RKO (cell line): ENCODE results near the gene SRGAP2C.
"Not testable (repeated sequence)": the region's sequence is repeated elsewhere in the genome, so short reads cannot be mapped to it uniquely, and the experiment has no call there.

Experiments
- DNase-seq: peaks from one replicate; pipeline ENCODE4 v3.0.0-alpha.2; 2016; ENCODE audit warnings: low spot score

The SRGAP2C gene

GRCh38 chr1:121227544-121228330, 43.0 kb downstream of the SRGAP2C start:
- not testable (repeated sequence) for DNase-seq

GRCh38 chr1:121230636-121231035, 45.9 kb downstream of the SRGAP2C start:
- not testable (repeated sequence) for DNase-seq

- DNase-seq = not testable (repeated sequence)
These were observed 47.8 kb downstream of the SRGAP2C start for GRCh38 chr1:121232445-121233125.

GRCh38 chr1:121234090-121234759, 49.5 kb downstream of the SRGAP2C start:
- DNase-seq = not testable (repeated sequence)

- DNase-seq = not testable (repeated sequence)
These were observed 53.6 kb downstream of the SRGAP2C start for GRCh38 chr1:121238384-121238783.

- not testable (repeated sequence) for DNase-seq
These were observed 59.1 kb downstream of the SRGAP2C start for GRCh38 chr1:121243913-121244312.

- DNase-seq = not testable (repeated sequence)
These were observed 61.6 kb downstream of the SRGAP2C start for GRCh38 chr1:121246399-121246798.

GRCh38 chr1:121252656-121253055, 67.9 kb downstream of the SRGAP2C start:
- DNase-seq = not testable (repeated sequence)

GRCh38 chr1:121254618-121255017, 69.8 kb downstream of the SRGAP2C start:
- DNase-seq = not testable (repeated sequence)

GRCh38 chr1:121257632-121258031, 72.9 kb downstream of the SRGAP2C start:
- not testable (repeated sequence) for DNase-seq

- DNase-seq = not testable (repeated sequence)
These were observed 73.4 kb downstream of the SRGAP2C start for GRCh38 chr1:121258134-121258533.

GRCh38 chr1:121260205-121260604, 75.4 kb downstream of the SRGAP2C start:
- DNase-seq = not testable (repeated sequence)

GRCh38 chr1:121262163-121262562, 77.4 kb downstream of the SRGAP2C start:
- not testable (repeated sequence) for DNase-seq

GRCh38 chr1:121263789-121264244, 79.0 kb downstream of the SRGAP2C start:
- DNase-seq = peak; percentile 2

- not testable (repeated sequence) for DNase-seq
These were observed 82.3 kb downstream of the SRGAP2C start for GRCh38 chr1:121267072-121267471.

GRCh38 chr1:121269309-121269708, 84.5 kb downstream of the SRGAP2C start:
- not testable (repeated sequence) for DNase-seq

- DNase-seq = not testable (repeated sequence)
These were observed 85.2 kb downstream of the SRGAP2C start for GRCh38 chr1:121269973-121270372.

GRCh38 chr1:121271143-121271715, 86.5 kb downstream of the SRGAP2C start:
- DNase-seq = not testable (repeated sequence)

- DNase-seq = not testable (repeated sequence)
These were observed 90.7 kb downstream of the SRGAP2C start for GRCh38 chr1:121275435-121275834.

GRCh38 chr1:121278202-121278601, 93.4 kb downstream of the SRGAP2C start:
- not testable (repeated sequence) for DNase-seq

GRCh38 chr1:121278777-121279547, 94.2 kb downstream of the SRGAP2C start:
- DNase-seq = not testable (repeated sequence)
